Measurements from ENCODE around the gene BSPH1.
"Not testable (repeated sequence)": the region's sequence is repeated elsewhere in the genome, so short reads cannot be mapped to it uniquely, and the experiment has no call there.

BSPH1 gene

GRCh38 chr19:47992070-47992469 is at the start of gene BSPH1:
Gene BSPH1 (minus strand): TSS chr19:47992170. CDS start chr19:47992081, 89 bp downstream.
- no peak for DNase-seq
- intact Hi-C loops (cut with DNase I): no loop called here

- intact Hi-C loops (cut with DNase I): no loop called here
- DNase-seq: no peak
Measured at GRCh38 chr19:48036765-48037164, 44.8 kb upstream of the BSPH1 start.

GRCh38 chr19:48033604-48034003 is 41.6 kb upstream of the BSPH1 start:
- intact Hi-C loops (cut with DNase I): no loop called here
- DNase-seq: no peak

- intact Hi-C loops (cut with DNase I): no loop called here
- DNase-seq: peak in 1 of 10 donors; percentile 43
Measured at GRCh38 chr19:48030073-48030472, 38.1 kb upstream of the BSPH1 start.

GRCh38 chr19:48029431-48029830 is 37.5 kb upstream of the BSPH1 start:
- intact Hi-C loops (cut with DNase I): no loop called here
- no peak for DNase-seq

- intact Hi-C loops (cut with DNase I): no loop called here
- no peak for DNase-seq
Measured at GRCh38 chr19:48025480-48025879, 33.5 kb upstream of the BSPH1 start.

- intact Hi-C loops (cut with DNase I): no loop called here
- DNase-seq: no peak
Measured at GRCh38 chr19:48023518-48023917, 31.5 kb upstream of the BSPH1 start.

GRCh38 chr19:48023011-48023410 is 31.0 kb upstream of the BSPH1 start:
- DNase-seq: no peak
- intact Hi-C loops (cut with DNase I): no loop called here

- DNase-seq: no peak
- intact Hi-C loops (cut with DNase I): no loop called here
Measured at GRCh38 chr19:48020686-48021085, 28.7 kb upstream of the BSPH1 start.

- no peak for DNase-seq
- intact Hi-C loops (cut with DNase I): no loop called here
Measured at GRCh38 chr19:48010932-48011758, 19.2 kb upstream of the BSPH1 start.

- intact Hi-C loops (cut with DNase I): no loop called here
- DNase-seq: no peak
Measured at GRCh38 chr19:48006762-48007161, 14.8 kb upstream of the BSPH1 start.

- DNase-seq: no peak
- intact Hi-C loops (cut with DNase I): no loop called here
Measured at GRCh38 chr19:48004236-48004635, 12.3 kb upstream of the BSPH1 start.

GRCh38 chr19:48000846-48001245 is 8.9 kb upstream of the BSPH1 start:
- intact Hi-C loops (cut with DNase I): no loop called here
- DNase-seq: no peak

- no peak for DNase-seq
Measured at GRCh38 chr19:47998800-47999199, 6.8 kb upstream of the BSPH1 start.

GRCh38 chr19:47996230-47996727 is 4.3 kb upstream of the BSPH1 start:
- intact Hi-C loops (cut with DNase I): no loop called here

More at GRCh38 chr19:47998800-47999199, 6.8 kb upstream of the BSPH1 start:
- intact Hi-C loops (cut with DNase I): no loop called here

GRCh38 chr19:47994209-47994802 is 2.3 kb upstream of the BSPH1 start, which contains the start of gene ELSPBP1:
Gene ELSPBP1 (plus strand): TSS chr19:47994632. CDS start chr19:48008668, 14,036 bp downstream.
- intact Hi-C loops (cut with DNase I): no loop called here
- DNase-seq: no peak

More at GRCh38 chr19:47996230-47996727, 4.3 kb upstream of the BSPH1 start:
- DNase-seq: no peak

- DNase-seq: no peak
- intact Hi-C loops (cut with DNase I): no loop called here
Measured at GRCh38 chr19:47991191-47991808, 670 bp downstream of the BSPH1 start.

GRCh38 chr19:47973529-47973928 is 18.4 kb downstream of the BSPH1 start:
- DNase-seq: no peak
- intact Hi-C loops (cut with DNase I): no loop called here

GRCh38 chr19:47955936-47956335 is 36.0 kb downstream of the BSPH1 start:
- DNase-seq: peak in 3 of 10 donors; percentile 12 to 83 (median 81)
- intact Hi-C loops (cut with DNase I): not testable (repeated sequence)

- DNase-seq; intact Hi-C loops (cut with DNase I): not testable (repeated sequence)
Measured at GRCh38 chr19:47952132-47952531, 39.8 kb downstream of the BSPH1 start.

GRCh38 chr19:47949852-47950521 is 42.0 kb downstream of the BSPH1 start:
- intact Hi-C loops (cut with DNase I): not testable (repeated sequence)
- peak in 4 of 10 donors; percentile 29 to 85 (median 56) for DNase-seq

All from posterior cingulate gyrus (tissue), 11 donors.